GM18511 (cell line): ENCODE measurements around the gene EPS8.
"Not testable (repeated sequence)": the region's sequence is repeated elsewhere in the genome, so short reads cannot be mapped to it uniquely, and the experiment has no call there.

ENCODE experiments used
- ATAC-seq: cut with Tn5 transposase; IDR thresholded peaks from one replicate; pipeline ENCODE4 v1.9.1; 2021; ENCODE audit warnings: mild to moderate bottlenecking, moderate library complexity; ENCODE audit not compliant: unreplicated experiment

EPS8 gene

DNA sequence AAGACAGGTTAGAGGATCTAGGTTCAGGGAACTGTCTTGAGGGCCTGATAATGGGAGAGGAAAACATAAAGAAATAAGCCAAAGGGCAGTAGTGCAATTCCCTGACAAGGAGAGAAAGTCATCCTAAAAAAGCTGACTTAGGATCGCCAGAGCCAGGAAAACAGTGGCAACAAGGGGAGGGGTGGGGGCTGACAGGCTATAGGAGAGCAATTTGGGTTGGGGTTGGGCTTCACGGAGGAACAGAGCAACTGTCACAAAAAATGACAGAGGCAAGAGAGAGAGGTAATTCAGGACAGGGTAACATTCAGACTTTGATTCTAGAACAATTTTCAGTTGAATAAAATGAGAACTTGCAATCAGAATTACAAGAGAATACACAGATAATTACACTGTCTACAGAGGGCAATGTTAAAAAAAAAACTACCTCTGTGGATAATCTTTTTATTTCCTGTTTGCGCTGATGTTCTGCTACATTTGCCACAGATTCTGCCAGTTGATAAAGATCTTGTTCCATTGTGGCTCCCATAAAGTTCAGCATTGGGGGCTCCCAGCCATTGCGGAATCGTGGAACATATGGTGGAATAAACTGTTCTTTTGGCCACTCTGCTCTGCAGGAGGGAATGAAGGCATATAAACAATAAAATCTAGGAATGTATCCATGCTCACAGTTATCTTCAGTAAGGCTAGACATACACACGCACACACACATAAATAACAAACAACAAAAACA, 138.6 kb downstream of the EPS8 start:
- no peak for ATAC-seq

DNA sequence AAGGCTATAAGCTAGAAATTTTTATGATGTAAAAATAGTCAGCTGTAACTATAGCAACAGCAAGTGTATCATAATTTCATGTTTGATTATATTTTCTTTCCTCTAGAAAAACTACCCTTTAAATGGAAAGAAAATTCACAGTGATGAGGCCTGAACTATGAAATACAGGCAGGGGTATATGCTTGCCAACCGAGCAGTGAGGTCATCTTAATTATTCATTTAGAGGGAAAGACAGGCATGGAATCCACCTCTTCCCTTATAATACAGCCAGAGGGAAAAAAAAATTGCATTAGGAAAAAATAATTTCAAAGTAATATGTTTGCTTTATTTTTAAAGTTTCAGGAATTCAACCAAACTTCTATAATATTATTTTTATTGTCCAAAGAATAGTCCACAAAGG, 139.8 kb downstream of the EPS8 start:
- no peak for ATAC-seq

DNA sequence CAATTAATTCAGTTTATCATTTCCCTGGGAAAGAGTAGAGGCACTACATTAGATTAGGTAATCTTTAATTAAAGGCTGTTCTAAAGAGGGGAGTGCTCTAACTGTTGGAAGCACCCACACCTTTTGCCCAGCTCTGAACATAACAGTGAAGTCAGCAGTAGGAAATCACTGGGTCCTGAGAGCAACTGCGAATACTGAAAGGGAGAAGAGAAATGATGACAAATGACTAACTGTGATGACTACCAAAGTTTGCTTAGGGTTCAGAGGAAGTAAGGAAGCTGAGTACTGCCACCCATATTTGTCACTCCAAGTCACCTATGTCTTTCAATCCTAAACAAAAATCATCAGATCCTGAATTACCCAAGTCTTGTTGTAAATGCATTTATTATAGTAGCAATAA, 140.6 kb downstream of the EPS8 start:
- no peak for ATAC-seq

DNA sequence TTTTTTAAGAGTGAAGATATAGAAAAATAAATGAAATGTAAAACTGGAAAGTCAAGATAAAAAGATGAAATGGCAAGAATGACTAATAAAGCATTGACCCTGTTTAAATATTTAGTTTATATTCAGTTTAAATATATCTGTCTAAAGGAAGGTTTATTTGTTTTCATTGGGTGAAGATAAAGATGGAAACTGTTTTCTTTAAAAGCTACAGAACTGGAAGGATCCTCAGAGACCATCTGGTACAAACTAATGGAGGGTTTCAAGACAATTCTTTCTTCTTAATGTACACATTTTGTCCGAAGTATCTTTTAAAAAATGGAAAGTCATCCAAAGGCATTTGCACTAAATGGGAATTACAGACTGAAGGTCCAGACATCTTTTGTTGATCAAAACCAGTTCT, 142.6 kb downstream of the EPS8 start:
- no peak for ATAC-seq

DNA sequence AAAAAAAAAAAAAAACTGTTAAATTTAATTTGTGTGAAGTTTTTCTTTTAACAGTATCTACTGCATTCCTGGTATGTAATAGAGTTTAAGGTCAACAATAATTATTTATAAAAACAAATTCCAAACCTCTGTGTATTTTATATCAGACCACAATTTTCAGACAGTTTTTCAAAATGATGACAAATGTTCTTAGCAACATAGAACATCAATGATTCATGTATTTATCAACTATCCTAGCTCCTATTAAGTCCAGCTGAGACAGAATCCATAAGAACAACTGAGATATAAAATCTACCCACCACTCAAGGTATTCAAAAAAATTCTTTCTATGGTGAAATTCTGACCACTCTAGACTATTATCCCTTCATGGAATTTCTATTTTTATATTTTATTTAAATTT, 144.5 kb downstream of the EPS8 start:
- no peak for ATAC-seq

DNA sequence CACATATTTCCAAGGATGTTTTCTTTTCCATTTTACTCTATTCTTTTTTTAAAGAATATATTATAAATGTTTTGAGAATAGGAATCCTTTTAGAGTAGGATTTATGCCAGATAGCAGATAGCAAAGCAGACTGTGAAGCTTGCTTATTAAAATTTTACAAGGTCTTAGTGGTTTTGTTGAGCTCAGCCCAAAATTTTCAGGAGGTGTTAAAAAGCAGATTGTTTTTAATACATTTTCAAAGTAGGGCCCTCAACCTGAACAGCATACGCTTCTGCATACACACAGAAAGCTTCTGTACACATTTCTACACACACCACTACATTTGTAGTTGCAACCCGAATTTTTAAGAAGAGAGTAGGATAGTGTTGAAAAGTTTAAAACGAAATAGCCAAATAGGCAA, 151.0 kb downstream of the EPS8 start:
- ATAC-seq: no peak

DNA sequence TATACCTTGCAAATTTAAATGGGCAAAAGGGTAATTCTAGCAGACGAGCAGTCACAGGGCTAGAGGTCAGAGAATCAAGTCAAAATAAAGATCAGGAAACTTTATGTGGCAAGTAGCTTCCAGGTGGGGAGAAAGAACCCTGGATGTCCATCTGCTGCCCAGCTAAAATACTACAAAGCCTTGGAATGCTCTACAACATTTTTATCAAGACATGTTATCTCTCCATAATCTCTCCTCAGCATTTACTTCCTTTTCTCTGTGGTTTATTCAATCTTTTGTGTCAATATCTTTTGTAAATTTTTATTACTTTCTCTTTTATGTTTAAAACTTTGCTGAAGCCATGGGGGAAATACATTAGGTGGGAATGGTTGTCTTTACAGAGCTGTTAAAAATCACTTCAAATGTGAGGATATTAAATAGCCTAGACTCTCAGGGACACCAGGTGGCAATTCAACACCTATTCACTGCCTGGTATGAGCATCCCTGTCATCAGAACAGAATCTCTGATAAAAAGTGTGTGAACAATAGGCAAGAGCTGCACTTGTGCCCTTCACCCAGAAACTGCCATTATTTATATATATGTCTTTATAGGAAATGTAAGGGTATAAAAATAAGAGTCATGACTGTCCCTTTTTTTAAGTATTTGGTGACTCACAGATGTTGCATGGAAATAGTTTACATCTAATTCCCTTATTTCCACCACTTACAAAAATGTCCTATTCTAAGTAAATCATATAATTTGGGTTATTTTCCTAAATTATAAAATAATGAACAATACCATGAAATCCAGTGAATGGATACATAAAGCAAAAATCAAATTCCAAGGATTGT, 152.9 kb downstream of the EPS8 start:
- no peak for ATAC-seq

DNA sequence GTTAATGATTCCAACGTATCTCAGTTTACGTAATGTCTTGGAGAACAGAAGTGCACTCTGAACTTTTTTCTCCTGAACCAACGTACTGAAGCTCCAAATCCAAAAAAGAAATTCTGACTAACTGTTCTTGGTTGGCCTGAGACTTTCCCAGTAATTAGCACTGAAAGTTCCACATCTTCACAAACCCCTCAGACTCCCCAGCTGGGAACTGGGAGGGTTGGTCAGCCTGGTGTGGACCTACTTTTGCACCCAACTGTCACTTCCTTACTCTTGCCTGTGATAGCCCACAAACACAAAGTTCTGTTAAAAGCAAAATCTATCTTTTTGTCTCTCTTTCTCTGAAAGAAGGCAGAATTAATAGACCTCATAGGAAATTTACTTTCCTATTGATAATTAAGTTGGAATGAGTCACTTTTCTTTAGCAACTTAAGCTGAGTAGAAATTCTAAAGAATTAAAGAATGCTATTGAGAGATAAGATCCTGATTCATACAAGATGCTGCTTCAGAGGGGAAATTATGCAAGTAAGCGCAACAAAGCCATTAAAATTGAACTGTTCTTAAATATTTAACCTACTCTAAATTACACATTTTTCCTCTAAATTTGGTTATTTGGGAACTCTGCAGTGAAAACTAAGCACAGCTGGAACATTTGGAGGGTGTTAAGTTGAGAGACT, 155.0 kb downstream of the EPS8 start:
- no peak for ATAC-seq

DNA sequence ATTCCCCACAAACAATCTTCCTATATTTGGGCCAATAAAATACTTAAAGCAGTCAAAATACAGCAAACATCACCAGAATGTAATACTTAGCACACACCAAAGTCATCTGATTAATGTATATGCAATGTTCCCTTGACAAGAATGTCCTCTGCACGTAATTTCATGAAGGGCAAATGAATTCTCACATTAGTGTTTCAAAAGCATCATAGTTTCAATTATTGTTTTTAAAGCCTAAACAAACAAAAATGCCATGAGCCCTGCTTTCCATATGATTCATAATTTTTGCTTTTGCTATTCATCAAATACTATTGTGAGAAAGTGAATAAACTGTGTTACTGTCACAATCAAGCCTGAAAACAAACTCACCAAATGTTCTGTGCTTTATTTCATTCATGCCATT, 156.0 kb downstream of the EPS8 start:
- no peak for ATAC-seq

DNA sequence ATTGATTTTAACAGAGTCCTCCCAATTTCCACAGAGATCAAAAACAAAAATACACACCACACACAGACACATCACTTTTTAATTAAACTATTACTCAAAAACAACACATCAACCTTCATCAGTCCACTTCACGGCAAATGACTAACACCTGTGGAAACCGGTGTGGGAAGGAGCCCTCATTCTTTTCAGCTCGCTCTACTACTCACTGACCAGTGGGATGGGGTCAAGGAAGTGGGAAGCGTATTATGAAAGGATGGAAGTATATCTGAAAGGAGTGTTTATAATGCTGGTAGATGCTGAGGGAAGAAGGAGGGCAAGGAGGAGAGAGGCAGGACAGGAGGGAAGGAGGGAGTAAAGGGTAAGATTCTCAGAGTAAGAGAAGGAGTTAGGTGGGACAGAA, 156.5 kb downstream of the EPS8 start:
- no peak for ATAC-seq

DNA sequence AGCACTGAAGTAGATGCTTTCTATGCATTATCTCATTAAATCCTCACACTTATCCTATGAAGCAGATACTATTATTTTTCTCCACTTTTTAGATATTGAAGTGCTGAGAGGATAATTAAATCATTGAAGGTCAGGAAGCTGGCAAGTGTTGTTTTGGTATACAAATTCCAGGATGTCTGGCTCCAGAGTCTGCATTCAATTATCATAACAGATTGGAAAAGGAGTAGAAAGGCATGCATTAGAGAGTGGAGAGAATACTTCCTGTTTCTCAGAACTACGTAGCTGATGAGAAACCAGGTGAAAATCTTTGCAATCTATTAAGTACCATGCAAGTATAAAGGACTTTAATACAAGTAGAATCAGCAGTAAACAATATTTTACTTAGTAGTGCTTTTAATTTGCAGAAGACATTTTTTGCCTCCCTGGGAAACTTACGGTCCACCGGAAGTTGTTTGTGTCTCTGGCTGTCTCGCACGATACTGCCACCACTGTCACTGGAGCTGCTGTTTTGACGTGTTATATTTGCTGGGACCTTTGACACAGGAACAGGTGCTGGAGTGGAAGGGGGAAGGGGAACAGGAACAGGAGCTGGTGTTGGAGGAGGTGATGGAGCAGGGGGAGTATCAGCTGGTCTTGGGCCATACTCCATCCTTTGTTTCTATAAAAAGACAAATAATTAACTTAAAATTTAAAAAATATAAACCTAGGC, 158.0 kb downstream of the EPS8 start:
- no peak for ATAC-seq

DNA sequence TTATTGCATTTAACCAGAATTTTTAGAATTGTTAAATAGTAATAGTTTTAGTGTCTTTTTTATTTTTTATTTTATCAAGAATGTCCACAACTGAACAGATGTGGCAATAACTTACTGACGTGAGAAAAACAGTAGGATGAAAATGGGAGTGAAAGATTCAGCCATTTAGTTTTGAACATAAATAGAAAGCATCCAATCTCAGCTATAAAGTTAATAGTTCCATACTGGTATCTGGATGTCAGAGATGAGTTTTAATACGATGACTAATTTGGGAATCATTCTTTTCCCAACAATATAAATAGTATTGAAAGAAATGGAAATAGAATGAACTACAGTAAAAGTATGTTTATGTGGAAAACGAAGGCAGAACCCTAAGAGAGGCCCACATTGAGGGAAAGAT, 159.4 kb downstream of the EPS8 start:
- ATAC-seq: no peak

DNA sequence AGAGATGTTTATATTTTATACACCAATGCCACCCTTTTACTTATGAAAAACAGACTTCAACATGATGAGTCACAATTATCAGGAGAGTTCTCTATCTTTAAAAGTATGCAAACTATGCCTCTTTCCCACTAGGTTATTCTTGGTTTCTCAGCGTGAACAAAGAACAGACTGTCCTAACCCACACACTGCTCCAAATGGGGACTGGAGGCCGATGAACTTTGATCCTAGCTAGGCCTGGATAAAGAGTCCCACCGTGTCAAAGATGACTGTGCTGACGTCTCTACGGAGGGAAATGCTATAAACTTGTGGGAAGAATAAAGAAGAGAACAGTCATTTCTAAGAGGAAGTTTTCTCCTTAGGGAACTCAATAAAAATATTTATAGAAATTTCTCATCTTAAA, 160.1 kb downstream of the EPS8 start:
- peak; percentile 75 for ATAC-seq

DNA sequence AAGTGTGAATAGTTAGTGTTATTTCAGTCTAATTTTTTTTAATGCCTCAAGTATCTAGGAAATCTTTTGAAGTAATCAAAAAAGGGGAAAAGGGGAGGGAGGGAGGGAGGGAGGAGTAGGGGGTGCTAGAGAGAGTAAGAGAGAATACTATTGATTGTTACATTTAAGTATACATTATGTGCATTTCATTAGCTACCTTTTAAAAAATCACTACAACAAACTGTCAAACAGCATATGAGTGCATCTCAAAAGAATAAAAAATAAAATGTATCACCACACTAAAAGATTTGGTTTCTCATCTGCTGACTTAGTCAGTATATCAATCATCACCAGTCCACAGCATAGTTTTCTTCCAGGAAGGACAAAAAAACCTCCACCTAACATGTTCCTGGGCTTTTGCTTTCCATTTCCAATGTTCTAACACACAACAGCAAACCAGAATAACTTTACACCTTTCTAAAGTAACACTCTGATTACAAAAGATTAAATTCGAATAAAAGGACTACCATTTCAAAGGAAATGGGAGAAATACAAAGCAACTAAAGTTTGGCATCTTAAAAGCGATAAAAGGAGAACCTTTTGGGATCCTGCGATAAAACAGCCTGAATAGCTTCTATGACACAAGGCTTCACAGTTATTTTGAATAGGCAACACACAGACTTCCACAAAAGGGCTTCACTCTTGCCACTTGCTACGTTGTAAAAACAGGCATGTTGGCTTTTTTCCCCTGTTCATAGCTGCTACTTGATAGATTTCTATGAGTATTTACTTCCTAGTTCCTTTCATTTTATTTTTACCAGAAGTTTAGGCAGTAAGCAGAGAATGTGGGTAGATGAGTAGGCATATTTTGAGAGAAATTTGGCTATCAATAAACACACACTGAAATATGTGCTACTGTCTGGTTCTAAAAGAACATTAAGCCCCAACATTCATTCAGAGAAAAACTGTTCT, 160.9 kb downstream of the EPS8 start:
- no peak for ATAC-seq

DNA sequence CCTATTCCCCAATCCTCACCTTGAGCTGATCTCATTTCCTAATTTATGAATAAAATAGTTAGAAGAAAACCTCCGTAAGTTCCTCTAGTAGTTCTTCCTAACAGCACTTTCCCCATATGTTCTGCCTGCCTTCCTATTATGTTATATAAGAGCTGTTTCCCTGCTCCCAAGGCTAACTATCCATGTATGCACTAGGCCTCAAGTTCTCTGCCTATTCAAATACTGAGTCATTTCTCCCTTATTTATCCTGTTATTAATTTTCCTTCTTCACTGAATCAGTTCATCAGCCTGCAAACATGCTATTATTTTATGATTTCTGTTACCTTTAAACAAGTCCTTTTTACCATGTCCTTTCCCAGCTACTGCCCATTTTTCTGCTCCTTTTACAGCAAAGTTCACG, 164.1 kb downstream of the EPS8 start:
- ATAC-seq: no peak

DNA sequence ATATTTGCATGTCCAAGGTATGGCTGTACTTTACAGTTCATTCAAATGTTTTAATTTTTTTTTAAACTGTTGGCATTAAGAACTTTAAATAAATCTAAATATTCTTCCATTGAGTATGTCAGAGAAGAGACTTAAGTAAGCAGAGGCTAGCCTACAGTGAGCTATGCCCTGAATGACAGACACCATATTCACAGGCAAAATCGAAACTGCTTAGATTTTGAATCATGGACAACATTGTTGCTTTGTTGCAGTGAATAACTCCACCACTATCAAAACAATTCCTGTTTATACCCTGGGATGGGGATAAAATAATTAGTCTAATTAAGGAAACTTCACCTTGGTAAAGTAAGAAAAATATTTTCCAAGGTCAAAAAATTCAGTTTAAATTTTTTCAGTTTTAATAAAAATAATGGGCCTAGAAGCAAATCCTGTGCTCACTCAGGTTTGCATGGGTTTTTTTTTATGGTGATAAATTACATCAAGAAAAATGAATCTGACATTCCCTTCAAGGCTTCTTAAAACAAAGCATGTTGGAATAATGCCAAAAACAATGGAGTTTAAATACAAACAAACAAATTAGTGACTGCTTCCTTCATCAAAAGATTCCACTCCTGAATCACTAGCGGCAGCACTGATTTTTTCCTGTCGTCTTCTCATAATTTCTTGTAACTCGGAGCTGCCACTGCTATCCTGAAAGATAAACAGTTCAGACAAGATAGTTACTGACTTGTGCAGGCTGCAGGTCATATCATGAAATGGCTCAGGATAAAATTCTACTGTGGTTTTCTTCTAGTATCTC, 168.2 kb downstream of the EPS8 start:
- no peak for ATAC-seq

DNA sequence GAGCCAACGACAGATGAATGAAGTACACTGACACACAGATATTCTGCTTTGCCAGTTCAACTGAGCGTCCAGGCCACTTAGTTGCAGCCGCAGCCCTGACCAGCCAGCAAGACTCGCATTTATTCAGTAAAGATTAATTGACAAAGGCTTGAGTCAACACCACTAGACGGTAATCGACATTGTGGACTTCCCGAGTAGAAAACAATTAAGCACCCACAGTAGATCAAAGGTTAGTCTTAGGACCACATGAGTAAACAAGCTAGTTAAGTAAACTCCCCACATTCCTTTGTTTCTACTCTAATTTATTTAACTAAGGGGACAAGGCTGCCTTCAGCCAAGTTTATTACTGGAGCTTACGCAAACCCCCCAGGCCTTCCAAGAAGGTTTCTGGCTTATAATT, 172.7 kb downstream of the EPS8 start:
- not testable (repeated sequence) for ATAC-seq

DNA sequence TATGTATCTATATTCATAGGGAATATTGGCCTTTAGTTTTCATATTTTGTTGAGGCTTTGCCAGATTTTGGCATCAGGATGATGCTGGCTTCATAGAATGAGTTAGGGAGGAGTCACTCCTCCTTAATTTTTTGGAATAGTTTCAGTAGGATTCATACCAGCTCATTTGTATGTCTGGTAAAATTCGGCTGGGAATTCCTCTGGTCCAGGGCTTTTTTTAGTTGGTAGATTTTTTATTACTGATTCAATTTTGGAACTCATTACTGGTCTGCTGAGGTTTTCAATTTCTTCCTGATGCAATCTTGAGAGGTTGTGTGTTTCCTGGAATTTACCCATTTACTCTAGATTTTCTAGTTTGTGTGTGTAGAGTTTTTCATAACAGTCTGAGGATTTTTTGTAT, 175.2 kb downstream of the EPS8 start:
- no peak for ATAC-seq

DNA sequence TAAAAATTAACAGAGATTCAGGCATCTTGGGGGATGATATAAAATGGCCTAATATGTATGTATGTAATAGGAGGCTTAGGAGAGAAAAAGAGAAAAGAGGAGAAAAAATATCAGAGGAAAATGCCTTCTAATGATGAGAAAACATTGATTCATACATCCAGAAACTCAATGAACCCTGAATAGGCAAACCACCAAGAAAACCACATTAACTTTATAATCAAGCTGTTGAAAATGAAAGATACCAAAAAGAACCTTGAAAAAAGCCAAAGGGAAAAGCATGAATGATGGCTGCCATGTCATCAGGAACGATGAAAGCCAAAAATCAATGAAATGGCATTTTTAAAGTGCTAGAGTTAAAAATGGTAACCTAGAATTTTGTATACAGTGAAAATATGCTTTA, 180.2 kb downstream of the EPS8 start:
- no peak for ATAC-seq
